ENCODE data around the gene RAB31.

The RAB31 gene

DNA sequence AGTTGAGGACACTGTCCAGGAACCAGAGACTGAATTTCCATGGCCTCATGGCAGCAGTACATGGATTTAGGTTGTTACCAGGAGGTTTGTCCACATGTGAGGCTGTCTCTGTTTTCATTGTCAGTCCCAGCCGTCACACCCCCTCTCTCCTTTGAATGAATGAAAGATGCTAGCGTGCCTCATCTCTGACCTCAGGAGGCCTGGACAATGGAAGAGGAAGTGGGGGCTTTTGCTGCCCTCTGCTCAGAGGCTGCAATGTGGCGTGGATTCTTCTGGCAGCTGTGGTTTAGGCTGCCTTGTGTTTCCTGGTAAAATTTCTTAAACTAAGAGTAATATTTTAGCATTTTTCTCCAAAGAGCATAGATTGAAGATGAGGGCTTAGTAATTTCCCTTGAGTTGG lies 47.5 kb downstream of the RAB31 start:
- no peaks in the 10 kb centered on the region for H4K20me1 ChIP-seq (ENCODE audit: insufficient read depth, low read length)
- no peak overlapping the region for H3K4me3 ChIP-seq (ENCODE audit: low read depth, low read length, poor library complexity, severe bottlenecking)

DNA sequence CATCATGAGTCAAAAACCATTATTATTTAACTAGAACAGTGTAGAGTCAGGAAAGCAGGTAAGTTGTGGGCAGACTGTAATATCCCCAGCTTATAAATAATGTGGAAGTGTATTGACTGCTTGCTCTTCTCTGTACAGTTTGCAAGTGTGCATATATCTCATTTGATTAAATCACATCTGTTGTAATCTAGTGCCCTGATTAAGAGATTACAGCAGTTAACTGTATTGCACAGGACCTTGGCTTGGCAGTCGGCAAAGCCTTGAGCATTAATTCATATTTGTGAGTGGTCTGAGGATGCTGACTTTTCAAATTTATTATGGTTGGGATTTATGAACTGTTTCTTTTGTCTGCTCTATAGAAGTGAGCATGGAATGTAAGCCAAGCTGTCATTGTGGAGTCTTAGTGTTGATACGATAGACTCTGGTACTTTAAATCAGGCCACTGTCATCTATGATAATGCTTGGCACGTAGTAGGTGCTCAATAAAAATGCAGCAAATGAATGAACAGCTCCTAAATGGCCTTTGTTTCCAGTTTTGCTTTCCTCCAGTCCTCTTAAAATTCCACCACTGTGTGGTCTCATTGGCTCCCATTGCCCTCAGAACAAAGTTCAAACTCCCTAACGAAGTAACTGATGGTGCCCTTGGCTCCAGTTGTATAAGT lies 48.3 kb downstream of the RAB31 start:
- no peaks in the 10 kb centered on the region for H4K20me1 ChIP-seq (ENCODE audit: insufficient read depth, low read length)
- no peaks in the 10 kb centered on the region for H3F3A ChIP-seq (ENCODE audit: insufficient read depth, low read length)

More for the DNA sequence above, 47.5 kb downstream of the RAB31 start:
- Histone ChIP-seq H3K36me3 (ENCODE audit: insufficient read depth, low read length) (no peaks in the 10 kb centered on the region), H3K27me3 (ENCODE audit: insufficient read depth, low read length) (no peaks in the 10 kb centered on the region; the same call in 1 of the 2 replicates), H3K4me2 (ENCODE audit: low read length) (no peak overlapping the region), H3K9me3 (ENCODE audit: low read length) (no peaks in the 10 kb centered on the region), H2AFZ (ENCODE audit: low read length) (no peak overlapping the region), H3K79me2 (ENCODE audit: insufficient read depth, low read length) (no peaks in the 10 kb centered on the region), H3F3A (ENCODE audit: insufficient read depth, low read length) (no peaks in the 10 kb centered on the region), H3K9me2 (ENCODE audit: low read depth, low read length) (no peaks in the 10 kb centered on the region), H3K27ac (ENCODE audit: low read depth, low read length, poor library complexity, severe bottlenecking) (no peak overlapping the region), H3K9ac (ENCODE audit: low read length) (no peak overlapping the region), H3K4me1 (ENCODE audit: insufficient read depth, low read length, severe bottlenecking) (no peaks in the 10 kb centered on the region)
- no peak for TF ChIP-seq EZH2 (IDR thresholded peaks at IDR 0.05; ENCODE audit: borderline replicate concordance, low read length)
- TF ChIP-seq, protein P1, sequence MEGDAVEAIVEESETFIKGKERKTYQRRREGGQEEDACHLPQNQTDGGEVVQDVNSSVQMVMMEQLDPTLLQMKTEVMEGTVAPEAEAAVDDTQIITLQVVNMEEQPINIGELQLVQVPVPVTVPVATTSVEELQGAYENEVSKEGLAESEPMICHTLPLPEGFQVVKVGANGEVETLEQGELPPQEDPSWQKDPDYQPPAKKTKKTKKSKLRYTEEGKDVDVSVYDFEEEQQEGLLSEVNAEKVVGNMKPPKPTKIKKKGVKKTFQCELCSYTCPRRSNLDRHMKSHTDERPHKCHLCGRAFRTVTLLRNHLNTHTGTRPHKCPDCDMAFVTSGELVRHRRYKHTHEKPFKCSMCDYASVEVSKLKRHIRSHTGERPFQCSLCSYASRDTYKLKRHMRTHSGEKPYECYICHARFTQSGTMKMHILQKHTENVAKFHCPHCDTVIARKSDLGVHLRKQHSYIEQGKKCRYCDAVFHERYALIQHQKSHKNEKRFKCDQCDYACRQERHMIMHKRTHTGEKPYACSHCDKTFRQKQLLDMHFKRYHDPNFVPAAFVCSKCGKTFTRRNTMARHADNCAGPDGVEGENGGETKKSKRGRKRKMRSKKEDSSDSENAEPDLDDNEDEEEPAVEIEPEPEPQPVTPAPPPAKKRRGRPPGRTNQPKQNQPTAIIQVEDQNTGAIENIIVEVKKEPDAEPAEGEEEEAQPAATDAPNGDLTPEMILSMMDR (IDR thresholded peaks at IDR 0.05; ENCODE audit: low read length): no peak

DNA sequence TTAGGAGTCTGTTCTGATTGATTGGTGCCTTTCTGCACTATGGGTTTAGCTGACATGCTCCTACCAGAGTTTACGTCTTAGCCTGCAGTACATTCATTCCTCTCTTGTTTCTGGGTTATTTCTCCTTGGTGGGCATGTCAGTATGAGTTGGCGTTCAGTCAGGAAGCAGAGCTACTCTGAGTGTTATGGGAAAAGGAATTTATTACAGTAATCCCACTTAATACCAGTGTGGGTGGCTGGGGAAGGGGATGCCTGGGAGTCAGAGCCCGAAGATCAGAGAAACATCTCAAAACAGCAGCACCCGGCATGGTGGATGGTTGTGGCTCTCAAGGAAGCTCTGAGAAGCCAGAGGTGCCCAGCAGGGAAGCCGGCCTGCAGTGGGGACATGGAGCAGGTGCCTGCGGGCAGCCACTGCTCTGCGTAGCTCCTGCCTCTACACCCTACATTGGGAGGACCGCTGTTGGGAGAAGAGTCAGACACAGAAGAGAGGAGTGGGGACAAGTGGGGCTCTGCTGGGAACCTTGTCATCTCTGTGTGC lies 48.9 kb downstream of the RAB31 start:
- H3K4me3 ChIP-seq (ENCODE audit: low read depth, low read length, poor library complexity, severe bottlenecking): no peak overlapping the region
- no peaks in the 10 kb centered on the region for H3K9me3 ChIP-seq (ENCODE audit: low read length)
- no peaks in the 10 kb centered on the region for H4K20me1 ChIP-seq (ENCODE audit: insufficient read depth, low read length)
- TF ChIP-seq, protein P1 (IDR thresholded peaks at IDR 0.05; ENCODE audit: low read length): no peak
- TF ChIP-seq EZH2 (IDR thresholded peaks at IDR 0.05; ENCODE audit: borderline replicate concordance, low read length): no peak
- H3K4me2 ChIP-seq (ENCODE audit: low read length): no peak overlapping the region
- H3F3A ChIP-seq (ENCODE audit: insufficient read depth, low read length): no peaks in the 10 kb centered on the region
- no peak overlapping the region for H2AFZ ChIP-seq (ENCODE audit: low read length)
- H3K36me3 ChIP-seq (ENCODE audit: insufficient read depth, low read length): no peaks in the 10 kb centered on the region
- H3K79me2 ChIP-seq (ENCODE audit: insufficient read depth, low read length): no peaks in the 10 kb centered on the region
- H3K27ac ChIP-seq (ENCODE audit: low read depth, low read length, poor library complexity, severe bottlenecking): no peak overlapping the region
- H3K9me2 ChIP-seq (ENCODE audit: low read depth, low read length): no peaks in the 10 kb centered on the region
- no peaks in the 10 kb centered on the region for H3K4me1 ChIP-seq (ENCODE audit: insufficient read depth, low read length, severe bottlenecking)
- H3K9ac ChIP-seq (ENCODE audit: low read length): no peak overlapping the region
- no peaks in the 10 kb centered on the region; the same call in 1 of the 2 replicates for H3K27me3 ChIP-seq (ENCODE audit: insufficient read depth, low read length)

More for the DNA sequence above, 48.3 kb downstream of the RAB31 start:
- no peak for TF ChIP-seq EZH2 (IDR thresholded peaks at IDR 0.05; ENCODE audit: borderline replicate concordance, low read length)
- TF ChIP-seq, protein P1 (IDR thresholded peaks at IDR 0.05; ENCODE audit: low read length): no peak
- Histone ChIP-seq H3K4me1 (ENCODE audit: insufficient read depth, low read length, severe bottlenecking) (no peaks in the 10 kb centered on the region), H3K4me3 (ENCODE audit: low read depth, low read length, poor library complexity, severe bottlenecking) (no peak overlapping the region), H3K36me3 (ENCODE audit: insufficient read depth, low read length) (no peaks in the 10 kb centered on the region), H3K9me3 (ENCODE audit: low read length) (no peaks in the 10 kb centered on the region), H3K79me2 (ENCODE audit: insufficient read depth, low read length) (no peaks in the 10 kb centered on the region), H3K9me2 (ENCODE audit: low read depth, low read length) (no peaks in the 10 kb centered on the region), H3K4me2 (ENCODE audit: low read length) (no peak overlapping the region), H3K27ac (ENCODE audit: low read depth, low read length, poor library complexity, severe bottlenecking) (no peak overlapping the region), H3K9ac (ENCODE audit: low read length) (no peak overlapping the region), H2AFZ (ENCODE audit: low read length) (no peak overlapping the region), H3K27me3 (ENCODE audit: insufficient read depth, low read length) (no peaks in the 10 kb centered on the region; the same call in 1 of the 2 replicates)
